Common myeloid progenitor, CD34-positive (primary cell): ENCODE data around the gene NCBP3.

Source experiments
- CTCF ChIA-PET: fragments of 350-600 bp; sonication (Branson Sonifier 250); formaldehyde crosslinking; loops from one replicate; lab custom pipeline; 2021; ENCODE audit warnings: antibody characterized with exemption; lab: Charles Lee
- POLR2A ChIA-PET: fragments of 350-600 bp; sonication (Branson Sonifier 250); formaldehyde crosslinking; loops from one replicate; lab custom pipeline; 2021; ENCODE audit warnings: antibody characterized with exemption; lab: Charles Lee
- DNase-seq, 3 donors: peaks; one replicate each; pipeline versions ENCODE4 v3.0.0 to v3.0.0-alpha.2; 2013
- H3K27ac ChIP-seq, 2 experiments: 1 replicate in 1 of 2; 2 replicates in 1 of 2; pipeline ENCODE4 v1.7.0; 2013; ENCODE audit warnings: inconsistent platforms in 2 of 2, low read length in 2 of 2, mild to moderate bottlenecking in 2 of 2, low read depth in 1 of 2, moderate library complexity in 1 of 2; ENCODE audit not compliant: severe bottlenecking in 2 of 2, insufficient read depth in 1 of 2, poor library complexity in 1 of 2
- H3K27me3 ChIP-seq, 5 experiments: replicated peaks in 2 of 5; 1 replicate in 3 of 5; 2 replicates in 2 of 5; pipeline versions ENCODE4 v1.6.1 to v1.7.0; 2013; ENCODE audit warnings: low read length in 4 of 5, mild to moderate bottlenecking in 2 of 5, moderate library complexity in 2 of 5, inconsistent platforms in 1 of 5; ENCODE audit not compliant: insufficient read depth in 5 of 5, control insufficient read depth in 4 of 5
- H3K36me3 ChIP-seq, 4 experiments: 1 replicate in 2 of 4; 2 replicates in 2 of 4; pipeline versions ENCODE4 v1.6.1 to v1.7.0; 2013; ENCODE audit warnings: low read length in 3 of 4, control low read depth in 1 of 4, mild to moderate bottlenecking in 1 of 4; ENCODE audit not compliant: control insufficient read depth in 4 of 4, insufficient read depth in 4 of 4
- H3K4me1 ChIP-seq, 4 experiments: 1 replicate in 3 of 4; 2 replicates in 1 of 4; pipeline versions ENCODE4 v1.6.1 to v1.7.1; 2013; ENCODE audit warnings: low read length in 3 of 4, mild to moderate bottlenecking in 3 of 4, control low read depth in 1 of 4, inconsistent platforms in 1 of 4, moderate library complexity in 1 of 4; ENCODE audit not compliant: control insufficient read depth in 4 of 4, insufficient read depth in 4 of 4; ENCODE audit errors: control extremely low read depth in 1 of 4
- H3K4me3 ChIP-seq, 7 experiments: 1 replicate in 4 of 7; 2 replicates in 3 of 7; pipeline versions ENCODE4 v1.5.1 to v1.7.0; 2013; ENCODE audit warnings: mild to moderate bottlenecking in 7 of 7, low read length in 6 of 7, moderate library complexity in 6 of 7, inconsistent platforms in 2 of 7, low read depth in 2 of 7, control low read depth in 1 of 7; ENCODE audit not compliant: insufficient read depth in 4 of 7, control insufficient read depth in 1 of 7; ENCODE audit errors: extremely low read depth in 1 of 7
- H3K9me3 ChIP-seq, 5 experiments: 1 replicate in 4 of 5; 2 replicates in 1 of 5; pipeline versions ENCODE4 v1.6.1 to v1.7.1; 2013; ENCODE audit warnings: low read length in 4 of 5, mild to moderate bottlenecking in 2 of 5, inconsistent platforms in 1 of 5, low read depth in 1 of 5, moderate library complexity in 1 of 5; ENCODE audit not compliant: control insufficient read depth in 4 of 5, insufficient read depth in 2 of 5; ENCODE audit errors: control extremely low read depth in 1 of 5
- WGBS: methylation state at CpG from one replicate; pipeline ENCODE4 v1.1.5; 2013; ENCODE audit not compliant: insufficient coverage; 5-methylcytosine and 5-hydroxymethylcytosine counted together

Gene NCBP3

DNA sequence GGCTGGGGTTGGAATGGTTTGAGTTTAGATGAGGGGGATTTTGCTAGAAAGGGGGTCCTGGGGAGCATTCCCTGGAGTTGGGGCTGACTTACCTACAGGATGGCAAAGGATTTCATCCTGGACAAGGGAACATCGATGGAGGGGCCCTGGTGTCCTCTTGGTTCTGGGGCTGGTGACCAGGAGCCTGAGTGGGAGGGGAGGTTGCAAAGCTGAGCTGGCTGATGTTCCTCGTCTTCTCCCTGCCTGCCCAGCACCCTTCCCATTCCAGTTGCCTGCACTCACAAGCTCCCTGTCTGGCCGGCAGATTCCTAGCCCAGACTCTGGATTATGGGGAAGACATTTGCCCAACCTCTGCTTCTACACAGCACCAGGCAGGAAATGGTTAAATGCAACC is 82.3 kb downstream of the NCBP3 start:
- Histone ChIP-seq H3K27me3 (no peaks in the 10 kb centered on the region), H3K36me3 (no peaks in the 10 kb centered on the region), H3K9me3 (peaks cover 0 to 9% (median 0%) of the 10 kb centered on the region in 5 experiments), H3K4me3 (no peak overlapping the region), H3K4me1 (peaks cover 0 to 47% (median 28%) of the 10 kb centered on the region in 4 experiments), H3K27ac (no peak overlapping the region)
- ChIA-PET CTCF (interaction anchor here (1.1 to 5.1 kb wide), 4 partner anchors 10 to 64 kb away, joined by 4 to 37 read pairs (median 10); no protein-coding TSS in a partner anchor), POLR2A (no interaction called here)
- 90% methylated on average over 3 of the region's 3 CpGs for WGBS
- DNase-seq, result no peak

DNA sequence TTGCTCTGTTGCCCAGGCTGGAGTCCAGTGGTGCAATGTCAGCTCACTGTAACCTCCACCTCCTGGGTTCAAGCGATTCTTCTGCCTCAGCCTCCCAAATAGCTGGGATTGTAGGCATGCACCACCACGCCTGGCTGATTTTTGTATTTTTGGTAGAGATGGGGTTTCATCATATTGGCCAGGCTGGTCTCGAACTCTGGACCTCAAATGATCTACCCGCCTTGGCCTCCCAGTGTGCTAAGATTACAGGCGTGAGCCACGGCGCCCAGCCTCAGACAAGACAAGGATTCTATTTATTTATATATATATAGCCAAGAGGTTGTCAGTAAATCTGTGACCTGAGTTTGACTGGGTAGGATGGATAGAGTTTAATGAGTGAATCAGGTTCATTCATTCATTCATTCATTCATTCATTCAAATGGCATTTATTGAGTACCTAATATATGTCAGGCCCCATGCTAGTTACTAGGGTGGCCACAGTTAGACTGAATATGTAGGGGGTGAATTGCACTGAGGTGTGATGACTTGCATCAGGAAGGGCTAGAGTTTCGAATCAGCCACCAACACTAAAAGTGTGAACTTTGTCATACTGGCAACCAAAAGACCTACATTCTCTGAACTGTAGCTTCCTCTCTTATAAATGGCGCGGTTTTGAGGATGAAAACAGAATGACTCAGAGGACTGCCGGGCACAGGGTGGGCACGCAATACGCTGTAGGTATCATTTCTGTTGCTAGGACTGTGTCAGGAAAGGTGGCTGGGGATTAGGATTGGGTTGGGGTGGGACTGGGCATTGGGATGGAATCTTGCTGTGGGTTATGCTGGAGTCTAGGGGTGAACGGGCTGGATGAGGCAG is 82.9 kb downstream of the NCBP3 start:
- peaks cover 0 to 9% (median 0%) of the 10 kb centered on the region in 5 experiments for H3K9me3 ChIP-seq
- no peak overlapping the region for H3K27ac ChIP-seq
- POLR2A ChIA-PET, result no interaction called here
- peaks cover 0 to 41% (median 26%) of the 10 kb centered on the region in 4 experiments for H3K4me1 ChIP-seq
- H3K36me3 ChIP-seq, result no peaks in the 10 kb centered on the region
- CTCF ChIA-PET, result interaction anchor here (0.6 to 5.1 kb wide), 6 partner anchors 23 to 64 kb away, joined by 3 to 37 read pairs (median 6); no protein-coding TSS in a partner anchor
- peak in 2 of 3 donors; percentile 35 to 49 for DNase-seq
- no peaks in the 10 kb centered on the region for H3K27me3 ChIP-seq
- WGBS, result 92% methylated on average over 4 of the region's 14 CpGs
- H3K4me3 ChIP-seq, result no peak overlapping the region

DNA sequence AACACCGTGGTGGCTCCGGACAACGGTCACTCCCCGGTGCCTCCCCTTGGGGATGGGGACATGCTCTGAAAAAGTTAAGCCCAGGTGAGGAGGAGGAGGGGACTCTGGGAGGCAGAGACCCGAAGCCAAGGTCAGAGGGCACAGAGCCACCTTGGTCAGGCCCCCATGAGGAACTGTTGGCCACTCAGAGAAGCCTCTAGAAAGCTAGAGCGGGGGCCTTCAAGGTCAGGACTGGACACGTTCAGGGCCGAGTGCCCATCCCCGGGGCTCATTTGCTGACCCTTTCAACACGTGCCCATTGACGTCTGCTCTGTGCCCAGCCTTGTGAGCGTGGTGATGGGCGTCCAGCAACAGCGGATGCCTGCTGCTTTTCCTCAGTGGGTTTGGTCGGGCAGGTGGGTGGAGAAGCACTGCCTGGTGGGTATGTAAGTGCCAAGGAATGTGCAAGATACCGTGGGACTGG is 84.1 kb downstream of the NCBP3 start:
- DNase-seq, result no peak
- Histone ChIP-seq H3K4me3 (no peak overlapping the region), H3K4me1 (peaks cover 0 to 39% (median 27%) of the 10 kb centered on the region in 4 experiments), H3K9me3 (peaks cover 0 to 9% (median 0%) of the 10 kb centered on the region in 5 experiments), H3K27ac (no peak overlapping the region), H3K36me3 (no peaks in the 10 kb centered on the region), H3K27me3 (no peaks in the 10 kb centered on the region)
- ChIA-PET POLR2A (interaction anchor here (1.3 kb wide), 1 partner anchor 23 kb away, joined by 4 read pairs; no protein-coding TSS in a partner anchor), CTCF (interaction anchor here (1.9 to 5.9 kb wide), 2 partner anchors 24 to 66 kb away, joined by 5 to 31 read pairs; no protein-coding TSS in a partner anchor)
- WGBS, result 86% methylated on average over 11 of the region's 16 CpGs

DNA sequence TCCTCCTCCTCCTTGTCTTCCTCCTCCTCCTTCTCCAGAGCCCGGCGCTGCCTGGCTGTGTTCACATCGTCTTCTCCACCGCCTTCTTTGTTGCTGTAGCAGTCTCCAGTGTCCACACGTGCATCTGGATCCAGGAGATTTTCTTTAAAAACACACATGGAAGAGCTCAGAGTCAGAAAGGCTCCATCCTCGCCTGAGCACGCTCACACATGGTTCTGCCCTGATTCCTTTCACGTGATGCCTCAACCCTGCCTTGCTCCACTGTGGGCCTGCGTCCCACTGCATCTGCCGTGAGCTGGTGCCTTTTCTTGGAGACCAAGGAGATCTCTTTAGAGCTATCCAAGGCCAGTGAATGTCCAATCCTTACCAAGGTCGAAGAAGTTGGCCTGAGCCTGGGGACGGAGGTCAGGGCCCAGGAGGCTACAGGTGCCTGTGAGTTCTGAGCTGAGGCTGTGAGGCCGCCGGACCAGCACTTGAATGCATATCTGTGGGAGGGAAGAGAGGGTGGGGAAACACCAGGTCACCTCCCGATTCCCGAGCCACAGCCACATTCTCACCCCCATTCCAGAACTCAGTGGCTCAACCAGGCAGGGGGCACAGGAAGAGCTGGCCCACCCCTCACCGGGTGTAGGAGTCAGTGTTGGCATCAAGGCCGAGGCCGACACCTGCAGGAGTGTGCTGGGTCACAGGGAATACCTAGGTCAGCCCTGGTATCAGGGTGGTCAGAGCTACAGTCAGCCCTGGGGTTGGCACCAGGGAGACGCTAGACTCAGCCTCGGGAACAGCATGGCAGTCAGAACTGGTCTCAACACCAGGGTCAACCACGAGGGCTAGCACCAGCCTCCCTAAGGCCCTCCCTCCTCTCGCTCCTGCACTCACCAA is 84.8 kb downstream of the NCBP3 start:
- Histone ChIP-seq H3K4me3 (no peak overlapping the region), H3K9me3 (peaks cover 0 to 9% (median 0%) of the 10 kb centered on the region in 5 experiments), H3K27me3 (no peaks in the 10 kb centered on the region), H3K36me3 (no peaks in the 10 kb centered on the region), H3K27ac (no peak overlapping the region), H3K4me1 (peaks cover 0 to 33% (median 22%) of the 10 kb centered on the region in 4 experiments)
- ChIA-PET POLR2A (interaction anchor here (1.3 kb wide), 1 partner anchor 22 kb away, joined by 4 read pairs; no protein-coding TSS in a partner anchor), CTCF (interaction anchor here (0.7 to 5.9 kb wide), 6 partner anchors 8 to 85 kb away, joined by 3 to 31 read pairs (median 4); partner anchors contain the start of gene NCBP3)
- 98% methylated on average over 18 of the region's 23 CpGs for WGBS
- DNase-seq, result no peak

DNA sequence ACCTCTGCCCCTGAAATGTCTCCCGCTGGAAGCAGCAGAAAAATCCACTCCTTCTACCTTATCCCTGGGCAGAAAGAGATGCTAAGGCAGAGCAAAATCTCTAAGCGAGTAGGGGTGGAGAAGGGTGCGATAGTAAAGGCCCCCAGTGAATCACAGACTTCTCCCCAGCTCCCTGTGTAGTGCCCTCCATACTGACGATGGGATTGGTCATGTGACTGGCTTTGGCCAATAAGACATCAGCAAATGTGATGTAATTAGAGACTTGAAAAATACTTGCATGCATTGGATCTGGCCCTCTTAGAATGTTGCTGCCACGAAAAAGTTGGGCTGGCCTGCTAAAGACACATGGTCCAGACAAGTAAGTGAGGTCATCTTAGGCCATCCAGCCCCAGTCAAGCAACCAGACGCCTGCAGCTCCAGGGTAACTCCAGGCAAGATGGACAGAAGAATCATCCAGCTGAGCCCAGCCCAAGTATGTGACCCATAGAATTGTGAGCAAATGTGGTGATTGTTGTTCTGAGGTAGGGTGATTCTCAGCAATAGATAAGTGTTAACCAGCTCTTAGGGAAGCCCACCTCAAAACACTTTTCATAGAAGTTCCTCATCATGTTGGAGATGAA is 86.3 kb downstream of the NCBP3 start:
- H3K9me3 ChIP-seq, result peaks cover 0 to 9% (median 0%) of the 10 kb centered on the region in 5 experiments
- WGBS, result 99% methylated on average over 5 of the region's 6 CpGs
- H3K27me3 ChIP-seq, result no peaks in the 10 kb centered on the region
- H3K27ac ChIP-seq, result no peak overlapping the region
- CTCF ChIA-PET, result interaction anchor here (5.9 kb wide), 1 partner anchor 21 kb away, joined by 31 read pairs; no protein-coding TSS in a partner anchor
- POLR2A ChIA-PET, result no interaction called here
- no peak overlapping the region for H3K4me3 ChIP-seq
- H3K36me3 ChIP-seq, result no peaks in the 10 kb centered on the region
- DNase-seq, result no peak
- H3K4me1 ChIP-seq, result peaks cover 0 to 25% (median 10%) of the 10 kb centered on the region in 4 experiments

DNA sequence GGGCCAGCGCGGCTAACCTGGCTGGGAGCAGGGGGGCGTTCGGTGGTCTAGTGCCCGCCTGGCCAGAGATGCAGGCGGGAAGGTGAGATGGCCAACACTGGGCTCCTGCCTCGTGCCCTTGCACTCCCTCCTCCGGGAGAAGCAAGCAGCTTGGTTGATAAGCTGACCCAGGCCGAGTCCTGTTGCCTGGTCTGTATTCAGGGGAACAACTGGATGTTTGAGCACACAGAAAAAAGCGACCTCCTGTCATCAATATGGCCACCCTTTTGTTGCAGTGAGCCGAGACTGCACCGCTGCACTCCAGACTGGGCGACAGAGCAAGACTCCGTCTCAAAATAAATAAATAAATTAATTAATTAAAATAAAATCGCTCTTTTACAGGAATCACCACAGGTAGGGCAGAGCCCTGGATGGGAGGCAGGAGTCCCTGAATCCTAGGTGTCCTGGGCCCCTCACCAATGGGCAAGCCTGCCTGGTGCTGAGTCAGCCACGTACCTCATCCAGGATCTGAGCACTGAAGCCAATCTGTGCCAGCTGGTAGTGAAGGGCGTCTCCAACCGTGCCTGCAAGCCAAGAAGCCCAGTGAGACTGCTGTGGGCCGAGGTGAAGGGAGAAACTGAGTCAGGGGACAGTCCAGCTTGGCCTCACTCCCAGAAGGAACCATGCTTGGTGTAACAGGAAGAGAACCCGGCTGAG is 90.6 kb downstream of the NCBP3 start:
- Histone ChIP-seq H3K4me1 (peaks cover 0 to 17% (median 6%) of the 10 kb centered on the region in 4 experiments), H3K27me3 (no peaks in the 10 kb centered on the region), H3K27ac (peak overlapping the region in 1 of 2 experiments; percentile 34), H3K9me3 (peaks cover 0 to 9% (median 0%) of the 10 kb centered on the region in 5 experiments), H3K36me3 (no peaks in the 10 kb centered on the region), H3K4me3 (peak overlapping the region in 2 of 7 experiments; percentile 46 to 58)
- WGBS, result 78% methylated on average over 12 of the region's 20 CpGs
- no peak for DNase-seq
- POLR2A ChIA-PET, result interaction anchor here (0.6 kb wide), 1 partner anchor 11 kb away, joined by 3 read pairs; no protein-coding TSS in a partner anchor
- CTCF ChIA-PET, result interaction anchor here (1.0 to 1.6 kb wide), 6 partner anchors 9 to 260 kb away, joined by 3 to 9 read pairs (median 4); no protein-coding TSS in a partner anchor
